Measurements from ENCODE around the gene SESTD1.

DNA sequence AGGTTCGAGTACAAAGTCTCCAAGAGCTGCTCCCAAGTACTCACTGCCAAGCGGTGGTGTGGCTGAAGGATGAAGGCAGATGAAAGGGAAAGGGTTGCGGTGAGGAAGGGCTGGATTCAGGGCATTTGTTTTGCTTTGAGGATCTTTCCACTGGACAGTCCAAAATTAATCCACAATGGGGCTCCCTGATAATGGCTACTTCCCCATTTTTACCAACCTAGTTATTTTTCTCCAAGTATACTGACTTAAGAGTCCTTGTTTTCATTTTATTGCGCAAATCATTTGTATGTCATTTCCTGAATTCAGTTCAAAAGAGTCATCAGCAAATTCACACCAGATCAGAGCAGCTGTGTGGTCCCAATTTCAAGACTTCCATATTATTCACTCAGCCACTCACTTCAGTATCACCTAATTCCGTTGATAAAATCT lies 464 bp upstream of the SESTD1 start:
- TF ChIP-seq, protein P1, sequence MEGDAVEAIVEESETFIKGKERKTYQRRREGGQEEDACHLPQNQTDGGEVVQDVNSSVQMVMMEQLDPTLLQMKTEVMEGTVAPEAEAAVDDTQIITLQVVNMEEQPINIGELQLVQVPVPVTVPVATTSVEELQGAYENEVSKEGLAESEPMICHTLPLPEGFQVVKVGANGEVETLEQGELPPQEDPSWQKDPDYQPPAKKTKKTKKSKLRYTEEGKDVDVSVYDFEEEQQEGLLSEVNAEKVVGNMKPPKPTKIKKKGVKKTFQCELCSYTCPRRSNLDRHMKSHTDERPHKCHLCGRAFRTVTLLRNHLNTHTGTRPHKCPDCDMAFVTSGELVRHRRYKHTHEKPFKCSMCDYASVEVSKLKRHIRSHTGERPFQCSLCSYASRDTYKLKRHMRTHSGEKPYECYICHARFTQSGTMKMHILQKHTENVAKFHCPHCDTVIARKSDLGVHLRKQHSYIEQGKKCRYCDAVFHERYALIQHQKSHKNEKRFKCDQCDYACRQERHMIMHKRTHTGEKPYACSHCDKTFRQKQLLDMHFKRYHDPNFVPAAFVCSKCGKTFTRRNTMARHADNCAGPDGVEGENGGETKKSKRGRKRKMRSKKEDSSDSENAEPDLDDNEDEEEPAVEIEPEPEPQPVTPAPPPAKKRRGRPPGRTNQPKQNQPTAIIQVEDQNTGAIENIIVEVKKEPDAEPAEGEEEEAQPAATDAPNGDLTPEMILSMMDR (conservative IDR thresholded peaks at IDR 0.05): no peak
- no peak for TF ChIP-seq ZFX (IDR thresholded peaks at IDR 0.05)

All from C4-2B (cell line).